ENCODE data around the gene KLF15.
A peak's percentile ranks its signal among the peaks of the same experiment; 100 is the strongest.

The KLF15 gene

GRCh38 chr3:126357295-126358037 lies at the start of gene KLF15:
Gene KLF15, minus strand, starts transcription at chr3:126357408. Its CDS starts 4,486 bp downstream, at chr3:126352922.
- peak; percentile 16 to 67 for DNase-seq (ENCODE audit: low read depth in 2 of 2)

- no peak for DNase-seq (ENCODE audit: low read depth in 2 of 2)
Measured at GRCh38 chr3:126406389-126407296, 49.4 kb upstream of the KLF15 start.

- DNase-seq (ENCODE audit: low read depth in 2 of 2) = no peak
Measured at GRCh38 chr3:126402666-126403302, 45.6 kb upstream of the KLF15 start.

- no peak for DNase-seq (ENCODE audit: low read depth in 2 of 2)
Measured at GRCh38 chr3:126402178-126402577, 45.0 kb upstream of the KLF15 start.

- no peak for DNase-seq (ENCODE audit: low read depth in 2 of 2)
Measured at GRCh38 chr3:126401611-126402160, 44.5 kb upstream of the KLF15 start.

- no peak for DNase-seq (ENCODE audit: low read depth in 2 of 2)
Measured at GRCh38 chr3:126399756-126400155, 42.5 kb upstream of the KLF15 start.

DNA sequence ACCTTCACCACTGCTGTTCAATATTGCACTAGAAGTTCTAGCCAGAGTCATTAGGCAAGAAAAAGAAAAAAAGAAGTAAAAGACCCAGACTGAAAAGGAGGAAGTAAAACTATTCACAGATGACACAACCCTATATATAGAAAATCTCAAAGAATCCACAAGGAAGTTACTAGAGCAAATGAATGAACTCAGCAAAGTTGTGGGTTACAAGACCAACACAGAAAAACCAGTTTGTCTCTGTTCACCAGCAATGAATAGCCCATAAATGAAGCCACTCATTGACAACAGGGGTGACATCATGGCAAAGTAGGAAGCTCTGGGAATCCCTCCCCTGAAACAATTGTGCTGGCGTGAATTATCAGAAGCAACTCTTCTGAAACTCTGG lies 42.1 kb upstream of the KLF15 start:
- no peak for DNase-seq (ENCODE audit: low read depth in 2 of 2)

- no peak for DNase-seq (ENCODE audit: low read depth in 2 of 2)
Measured at GRCh38 chr3:126398423-126399350, 41.5 kb upstream of the KLF15 start.

DNA sequence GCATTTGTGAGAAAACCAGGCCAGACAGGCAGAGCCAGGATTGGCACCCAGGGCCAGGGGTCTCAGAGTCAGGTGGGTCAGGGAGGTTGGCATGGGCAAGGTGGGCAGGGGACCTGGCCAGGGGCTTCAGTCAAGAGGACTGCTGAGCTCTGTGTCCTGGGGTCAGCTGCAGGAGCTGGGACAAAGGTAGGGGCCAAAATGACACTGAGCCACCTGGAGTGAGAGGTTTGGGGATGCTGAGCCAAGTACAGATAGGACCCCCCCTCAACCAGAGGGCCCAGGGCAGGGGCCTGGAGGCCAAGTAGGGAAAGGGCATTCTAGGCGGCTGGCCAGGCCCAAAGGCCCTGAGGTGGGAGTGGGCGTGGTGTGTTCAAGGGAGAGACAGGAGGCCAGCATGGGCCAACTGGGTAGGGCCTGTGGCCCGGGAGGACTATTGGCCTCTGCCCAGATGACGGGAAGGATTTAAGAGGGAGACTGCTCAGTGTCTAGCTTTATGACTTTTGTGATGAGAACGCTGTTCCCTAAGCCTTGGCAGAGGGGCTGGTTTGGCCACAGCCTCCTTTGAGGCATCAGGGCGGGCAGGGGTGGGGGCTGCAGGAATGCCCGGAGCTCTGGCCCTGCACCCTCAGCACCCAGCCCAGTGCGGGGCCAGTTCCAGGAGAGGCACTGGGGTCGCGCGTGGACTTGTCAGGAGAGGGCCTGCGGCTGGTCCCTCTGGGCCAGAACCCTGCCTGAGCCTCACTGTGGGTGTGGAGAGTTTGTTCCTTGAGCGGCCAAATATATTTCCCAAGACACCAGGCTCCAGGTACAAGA lies 40.6 kb upstream of the KLF15 start:
- no peak for DNase-seq (ENCODE audit: low read depth in 2 of 2)

GRCh38 chr3:126396536-126396935 lies 39.3 kb upstream of the KLF15 start:
- no peak for DNase-seq (ENCODE audit: low read depth in 2 of 2)

GRCh38 chr3:126395846-126396513 lies 38.8 kb upstream of the KLF15 start:
- DNase-seq (ENCODE audit: low read depth in 2 of 2) = no peak

DNA sequence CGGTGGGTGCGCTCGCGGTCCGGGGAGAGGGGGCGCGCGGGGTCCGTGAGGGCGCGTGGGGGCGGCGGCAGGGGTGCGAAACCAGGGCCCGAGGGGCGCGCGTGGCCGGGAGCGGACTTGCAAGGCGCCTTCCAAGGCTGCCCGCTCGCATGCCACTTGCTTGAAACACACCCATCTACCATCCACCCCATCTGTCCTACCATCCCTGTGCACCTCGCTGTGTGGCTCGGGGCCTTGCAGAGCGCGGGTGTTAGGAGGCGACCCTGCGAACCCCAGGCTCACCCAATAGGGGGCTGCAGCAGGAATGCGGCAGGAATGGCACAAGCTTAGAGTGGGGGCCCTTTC lies 37.7 kb upstream of the KLF15 start:
- DNase-seq (ENCODE audit: low read depth in 2 of 2) = no peak

GRCh38 chr3:126394179-126394976 lies 37.2 kb upstream of the KLF15 start, which contains the start of gene CFAP100:
Gene CFAP100, plus strand, starts transcription at chr3:126394909. Its CDS starts 1,092 bp downstream, at chr3:126396001.
- no peak for DNase-seq (ENCODE audit: low read depth in 2 of 2)

DNA sequence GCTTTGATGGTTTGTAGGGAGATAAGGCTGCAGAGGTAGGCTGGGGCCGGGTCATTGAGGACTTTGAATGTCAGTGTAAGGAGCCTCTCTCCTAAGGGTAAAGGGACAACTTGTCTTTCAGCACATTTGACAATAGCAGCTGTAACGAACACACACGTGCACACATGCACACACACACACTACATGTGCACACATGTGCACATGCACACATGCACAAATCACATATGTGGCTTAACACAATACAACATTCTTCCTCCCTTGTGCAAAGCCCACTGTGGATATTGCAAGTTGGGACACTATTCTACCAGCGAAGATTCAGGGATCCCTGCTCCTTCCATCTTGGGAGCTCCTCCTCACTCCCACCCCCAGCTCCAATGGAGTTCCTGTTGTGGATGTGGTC lies 36.4 kb upstream of the KLF15 start:
- no peak for DNase-seq (ENCODE audit: low read depth in 2 of 2)

- no peak for DNase-seq (ENCODE audit: low read depth in 2 of 2)
Measured at GRCh38 chr3:126392246-126392645, 35.0 kb upstream of the KLF15 start.

GRCh38 chr3:126391631-126392030 lies 34.4 kb upstream of the KLF15 start:
- DNase-seq (ENCODE audit: low read depth in 2 of 2) = no peak

DNA sequence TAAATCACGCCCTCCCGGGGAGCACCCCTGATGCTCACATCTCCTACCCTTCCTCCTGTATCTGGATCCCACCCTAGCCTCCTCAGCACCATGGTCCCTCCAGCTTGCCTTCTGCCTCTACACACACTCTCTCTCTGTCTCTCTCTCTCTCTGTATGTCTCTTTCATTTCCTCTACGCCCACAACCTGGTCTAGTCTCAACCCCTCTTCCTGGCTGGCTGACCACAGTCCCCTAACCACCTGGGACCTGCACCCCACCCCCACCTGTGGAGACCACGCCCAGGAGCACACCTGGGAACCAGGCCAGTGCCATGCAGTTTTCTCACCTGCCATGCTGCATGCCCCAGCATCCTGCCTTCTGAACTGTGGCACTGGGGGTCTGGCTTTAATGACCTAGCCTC lies 33.5 kb upstream of the KLF15 start:
- no peak for DNase-seq (ENCODE audit: low read depth in 2 of 2)

DNA sequence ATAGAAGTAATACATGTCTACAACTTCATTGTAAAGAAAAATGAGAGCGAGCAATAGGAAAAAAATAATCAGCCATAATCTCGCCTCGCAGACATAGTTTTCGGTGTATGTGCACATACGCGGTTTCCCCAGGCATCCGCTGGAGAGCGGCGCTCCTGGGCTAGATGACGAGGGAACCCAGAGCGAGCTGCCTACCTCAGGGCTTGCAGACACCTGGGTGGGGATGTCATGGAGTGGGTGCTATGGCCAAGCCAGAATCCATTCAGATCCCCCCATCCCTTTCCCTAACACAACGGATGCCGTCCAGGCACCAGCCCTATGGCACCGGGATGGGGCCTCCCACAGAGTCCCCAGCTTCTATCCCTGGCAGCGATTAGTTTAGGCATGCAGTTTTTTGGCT lies 33.0 kb upstream of the KLF15 start:
- no peak for DNase-seq (ENCODE audit: low read depth in 2 of 2)

- no peak for DNase-seq (ENCODE audit: low read depth in 2 of 2)
Measured at GRCh38 chr3:126389794-126390146, 32.6 kb upstream of the KLF15 start.
